HG03159 (cell line): ENCODE measurements around the gene XRCC6.
A peak's percentile ranks its signal among the peaks of the same experiment; 100 is the strongest.
"Not testable (repeated sequence)": the region's sequence is repeated elsewhere in the genome, so short reads cannot be mapped to it uniquely, and the experiment has no call there.

Experiments
- ATAC-seq: cut with Tn5 transposase; IDR thresholded peaks from one replicate; pipeline ENCODE4 v1.9.1; 2021; ENCODE audit warnings: mild to moderate bottlenecking, moderate library complexity; ENCODE audit not compliant: unreplicated experiment

The XRCC6 gene

DNA sequence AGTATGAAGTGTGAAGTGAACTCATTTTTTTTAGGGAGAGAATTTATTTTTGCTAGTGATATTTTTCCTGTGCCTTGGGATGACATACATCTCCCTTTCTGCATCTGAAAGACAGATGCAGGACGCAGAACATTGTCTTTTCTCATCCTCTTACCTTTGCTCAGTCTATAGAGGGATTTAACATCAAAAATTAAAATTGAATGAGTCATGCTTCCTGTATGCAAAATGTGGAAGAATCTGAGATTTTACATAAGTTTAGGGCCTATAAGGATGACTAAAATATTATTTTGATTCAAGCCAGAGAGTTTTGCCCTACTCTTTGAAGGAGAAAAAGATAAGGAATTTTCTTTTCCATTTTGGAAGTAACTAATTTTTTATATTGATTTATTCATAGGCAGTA lies 27.3 kb downstream of the XRCC6 start:
- no peak for ATAC-seq

DNA sequence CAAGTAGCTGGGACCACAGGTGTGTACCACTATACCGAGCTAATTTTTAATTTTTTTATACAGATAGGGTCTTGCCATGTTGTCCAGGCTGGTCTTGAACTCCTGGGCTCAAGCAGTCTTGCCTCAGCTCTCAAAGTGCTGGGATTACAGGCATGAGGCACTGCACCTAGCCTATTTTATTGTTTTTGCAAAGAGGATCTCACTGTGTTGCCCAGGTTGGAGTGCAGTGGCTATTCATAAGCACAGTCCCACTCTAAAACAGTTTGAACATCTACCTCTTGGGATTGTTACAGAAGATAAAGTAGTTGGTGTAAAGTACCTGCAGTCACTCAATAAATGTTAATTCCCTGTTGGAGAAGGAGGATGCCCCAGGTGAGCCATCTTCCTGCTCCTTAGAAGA lies 29.1 kb downstream of the XRCC6 start:
- no peak for ATAC-seq

DNA sequence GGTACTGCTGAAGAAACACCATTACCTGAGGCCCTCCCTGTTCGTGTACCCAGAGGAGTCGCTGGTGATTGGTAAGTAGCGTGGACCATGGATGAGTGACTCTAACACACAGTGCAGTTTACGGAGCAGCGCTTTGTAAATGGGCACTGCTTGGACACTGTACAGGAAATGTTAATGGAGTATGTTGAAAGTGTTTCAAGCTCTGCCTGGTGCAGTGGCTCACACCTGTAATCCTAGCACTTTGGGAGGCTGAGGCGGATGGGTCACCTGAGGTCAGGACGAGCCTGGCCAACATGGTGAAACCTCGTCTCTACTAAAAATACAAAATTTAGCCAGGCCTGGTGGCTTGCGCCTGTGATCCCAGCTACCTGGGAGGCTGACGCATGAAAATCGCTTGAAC lies 29.7 kb downstream of the XRCC6 start:
- no peak for ATAC-seq

DNA sequence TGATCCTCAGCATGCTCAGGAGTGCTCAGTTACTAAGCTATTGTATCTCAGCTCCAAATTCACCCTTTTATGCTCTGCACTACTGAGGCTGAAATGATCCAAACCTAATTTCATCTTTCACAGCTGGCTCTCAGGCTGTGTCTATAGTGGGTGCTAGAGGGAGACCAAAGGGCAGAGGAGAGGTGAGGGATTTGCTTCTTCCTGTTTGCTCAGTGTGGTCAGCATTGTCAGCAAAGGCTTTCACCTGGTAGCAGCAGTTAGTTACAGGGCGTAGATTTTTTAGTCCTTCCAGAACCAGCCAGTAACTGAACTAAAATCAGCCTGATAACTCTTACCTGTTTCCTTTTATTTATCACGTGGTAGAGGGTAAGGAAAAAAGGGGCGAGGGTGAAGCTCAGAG lies 33.2 kb downstream of the XRCC6 start:
- no peak for ATAC-seq

GRCh38 chr22:41656556-41656955 lies 35.5 kb downstream of the XRCC6 start:
- no peak for ATAC-seq

DNA sequence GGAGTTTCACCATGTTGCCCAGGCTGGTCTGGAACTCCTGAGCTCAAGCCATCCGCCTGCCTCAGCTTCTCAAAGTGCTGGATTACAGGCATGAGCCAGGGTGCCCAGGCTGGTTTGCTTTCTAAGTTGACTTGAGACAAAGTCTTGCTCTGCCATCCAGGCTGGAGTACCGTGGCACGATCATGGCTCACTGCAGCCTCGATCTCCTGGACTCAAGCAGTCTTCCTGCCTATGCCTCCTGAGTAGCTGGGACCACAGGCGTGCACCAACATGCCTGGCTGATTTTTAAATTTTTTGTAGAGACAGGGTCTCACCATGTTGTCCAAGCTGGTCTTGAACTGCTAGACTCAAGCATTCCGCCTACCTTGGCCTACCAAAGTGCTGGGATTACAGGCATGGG lies 36.6 kb downstream of the XRCC6 start:
- ATAC-seq = no peak

GRCh38 chr22:41658869-41659268 lies 37.8 kb downstream of the XRCC6 start:
- no peak for ATAC-seq

DNA sequence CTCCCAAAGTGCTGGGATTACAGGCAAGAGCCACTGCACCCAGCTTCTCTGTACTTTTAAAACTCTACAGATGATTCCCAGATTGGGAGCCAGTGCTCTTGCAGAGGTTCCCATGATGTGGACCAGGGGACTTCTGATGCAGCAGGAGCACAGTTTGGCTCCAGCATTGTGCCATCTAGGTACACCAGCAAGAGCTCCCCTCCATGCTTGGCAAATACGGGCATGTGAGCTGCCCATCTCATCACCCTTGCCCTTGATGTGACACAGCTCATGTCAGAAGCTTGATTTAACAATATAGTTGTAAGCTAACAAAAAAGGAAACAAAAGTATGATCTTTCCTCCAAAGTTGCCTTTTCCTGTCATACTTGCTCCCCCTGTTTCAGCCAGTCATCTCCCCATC lies 38.8 kb downstream of the XRCC6 start:
- no peak for ATAC-seq

DNA sequence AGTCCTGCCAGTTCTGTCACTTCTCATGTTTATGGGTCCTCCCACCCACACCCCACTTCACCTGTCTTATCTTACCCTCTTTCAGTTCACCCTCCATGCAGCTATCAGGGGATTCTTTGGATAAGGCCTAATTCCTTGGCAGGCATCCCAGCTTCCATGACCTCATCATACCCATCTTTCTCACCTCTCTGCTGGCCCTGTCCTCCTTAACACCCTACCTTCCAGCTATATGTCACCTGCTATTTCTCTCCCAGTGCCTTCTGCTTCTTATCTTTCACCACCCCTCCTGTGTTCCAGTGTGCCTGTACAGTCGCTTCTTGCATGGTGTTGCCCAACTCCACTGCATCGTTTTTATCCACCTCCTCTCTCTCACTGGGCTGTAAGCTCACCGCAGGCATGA lies 39.3 kb downstream of the XRCC6 start:
- ATAC-seq = no peak

DNA sequence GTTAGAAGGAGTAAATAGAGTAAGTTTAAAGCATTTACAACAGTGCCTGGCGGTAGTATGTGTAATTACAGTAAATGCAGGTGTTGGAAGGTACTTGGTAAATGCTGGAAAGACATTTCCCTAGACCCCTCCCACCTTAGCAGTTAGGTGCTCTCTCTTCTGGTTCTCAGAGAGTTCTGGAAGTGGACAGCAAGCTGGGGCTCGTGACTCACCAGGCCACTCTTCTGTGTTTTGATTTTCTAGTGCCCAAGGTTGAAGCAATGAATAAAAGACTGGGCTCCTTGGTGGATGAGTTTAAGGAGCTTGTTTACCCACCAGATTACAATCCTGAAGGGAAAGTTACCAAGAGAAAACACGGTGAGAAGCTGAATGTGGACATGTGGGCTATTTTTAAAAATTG lies 40.0 kb downstream of the XRCC6 start:
- ATAC-seq = no peak

DNA sequence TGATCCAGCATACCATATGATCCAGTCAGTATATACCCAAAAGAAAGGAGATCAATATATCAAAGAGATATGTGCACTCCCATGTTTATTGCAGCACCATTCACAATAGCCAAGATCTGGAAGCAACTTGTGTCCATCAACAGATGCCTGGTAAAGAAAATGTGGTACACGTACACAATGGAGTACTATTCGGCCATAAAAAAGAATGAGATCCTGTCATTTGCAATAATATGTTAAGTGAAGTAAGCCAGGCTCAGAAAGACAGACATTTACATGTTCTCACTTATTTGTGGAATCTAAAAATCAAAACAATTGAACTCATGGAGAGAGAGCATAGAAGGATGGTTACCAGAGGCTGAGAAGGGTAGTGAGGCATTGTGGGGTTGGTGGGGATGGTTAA lies 40.6 kb downstream of the XRCC6 start:
- no peak for ATAC-seq

GRCh38 chr22:41663594-41663993 lies 42.5 kb downstream of the XRCC6 start:
- not testable (repeated sequence) for ATAC-seq

- ATAC-seq = no peak
These were observed 43.4 kb downstream of the XRCC6 start for GRCh38 chr22:41664490-41664889.

DNA sequence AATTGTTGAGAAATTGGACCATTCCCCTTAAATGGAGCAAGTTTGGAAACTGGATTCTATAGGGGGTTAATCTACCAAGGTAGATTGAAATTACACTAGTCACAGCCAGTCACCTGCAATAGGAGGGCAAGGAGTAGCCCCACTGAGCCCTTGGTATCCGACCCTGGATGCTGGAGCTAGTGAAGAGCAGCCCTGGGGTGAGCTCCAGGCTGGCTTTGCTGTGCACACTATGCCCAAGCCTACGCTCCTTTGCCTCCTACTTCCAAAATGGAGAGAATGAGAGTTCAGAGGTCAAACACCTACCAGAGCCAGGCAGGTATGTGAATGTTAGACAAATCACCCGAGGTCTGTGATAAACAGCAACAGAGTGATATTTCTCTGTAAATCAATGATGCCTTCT lies 43.9 kb downstream of the XRCC6 start:
- no peak for ATAC-seq

- ATAC-seq = no peak
These were observed 48.1 kb downstream of the XRCC6 start for GRCh38 chr22:41668971-41669911.

DNA sequence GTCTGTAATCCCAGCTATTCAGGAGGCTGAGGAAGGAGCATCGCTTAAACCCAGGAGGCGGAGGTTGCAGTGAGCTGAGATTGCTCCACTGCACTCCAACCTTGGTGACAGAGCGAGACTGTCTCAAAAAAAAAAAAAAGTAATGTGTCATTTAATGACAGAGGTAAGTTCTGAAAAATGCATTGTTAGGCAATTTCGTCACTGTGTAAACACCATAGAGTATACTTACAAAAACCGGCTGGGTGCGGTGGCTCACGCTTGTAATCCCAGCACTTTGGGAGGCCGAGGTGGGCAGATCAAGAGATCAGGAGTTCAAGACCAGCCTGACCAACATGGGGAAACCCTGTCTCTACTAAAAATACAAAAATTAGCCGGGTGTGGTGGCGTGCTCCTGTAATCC lies 51.0 kb downstream of the XRCC6 start:
- not testable (repeated sequence) for ATAC-seq

DNA sequence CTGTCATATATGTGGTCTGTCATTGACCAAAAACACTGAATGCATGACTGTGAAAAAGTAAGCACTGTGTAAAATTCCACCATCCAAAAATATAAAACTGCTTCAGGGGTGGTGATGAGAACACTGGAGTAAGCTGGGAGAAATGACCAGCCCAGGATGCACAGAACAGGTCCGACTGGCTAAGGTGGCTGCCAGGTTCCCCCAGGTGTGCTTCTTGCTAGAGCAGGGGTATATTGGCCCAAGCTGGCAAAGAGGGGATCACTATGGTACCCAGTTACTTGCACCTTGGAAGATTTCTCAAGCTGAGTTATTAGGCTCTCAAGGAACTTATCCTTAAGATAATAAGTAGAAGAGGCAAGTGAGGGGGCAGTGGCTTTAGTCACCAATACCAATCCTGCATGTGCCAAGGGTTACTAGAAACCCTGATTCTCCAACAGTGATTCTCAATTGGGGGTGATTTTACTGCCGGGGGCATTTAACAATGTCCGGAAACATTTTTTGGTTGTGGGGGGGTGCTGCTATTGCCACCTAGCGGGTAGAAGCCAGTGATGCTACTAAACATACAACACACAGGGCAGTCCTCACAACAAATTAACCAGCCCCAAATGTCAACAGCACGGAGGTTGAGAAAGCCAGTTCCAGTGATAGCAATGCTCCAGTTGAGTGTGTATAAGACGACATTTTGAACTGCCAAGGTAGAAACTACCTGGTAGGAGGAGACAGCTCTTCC lies 51.9 kb downstream of the XRCC6 start:
- no peak for ATAC-seq

DNA sequence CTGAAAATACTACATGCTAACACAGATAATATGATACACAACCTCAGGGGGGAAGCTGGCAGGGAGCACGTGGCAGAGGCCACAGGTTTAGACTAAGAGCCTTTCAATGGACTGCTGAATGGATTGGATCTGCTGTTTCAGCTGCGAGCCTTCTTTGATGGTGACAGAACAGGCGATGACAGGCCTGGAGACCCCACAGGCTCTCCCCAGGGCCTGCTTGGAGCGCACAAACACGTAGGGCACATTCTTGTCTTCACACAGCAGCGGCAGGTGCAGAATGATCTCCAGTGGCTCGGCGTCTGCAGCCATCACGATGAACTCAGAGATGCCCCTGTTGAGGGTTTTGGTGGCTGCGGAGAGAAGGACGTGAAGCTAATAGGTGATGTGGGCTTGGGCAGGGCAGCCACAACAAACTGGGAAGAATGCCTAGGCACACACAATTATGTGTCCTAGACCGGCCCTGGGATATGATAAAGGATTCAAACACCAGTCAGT lies 53.8 kb downstream of the XRCC6 start:
- ATAC-seq = no peak

GRCh38 chr22:41676134-41676533 lies 55.0 kb downstream of the XRCC6 start:
- ATAC-seq = no peak

DNA sequence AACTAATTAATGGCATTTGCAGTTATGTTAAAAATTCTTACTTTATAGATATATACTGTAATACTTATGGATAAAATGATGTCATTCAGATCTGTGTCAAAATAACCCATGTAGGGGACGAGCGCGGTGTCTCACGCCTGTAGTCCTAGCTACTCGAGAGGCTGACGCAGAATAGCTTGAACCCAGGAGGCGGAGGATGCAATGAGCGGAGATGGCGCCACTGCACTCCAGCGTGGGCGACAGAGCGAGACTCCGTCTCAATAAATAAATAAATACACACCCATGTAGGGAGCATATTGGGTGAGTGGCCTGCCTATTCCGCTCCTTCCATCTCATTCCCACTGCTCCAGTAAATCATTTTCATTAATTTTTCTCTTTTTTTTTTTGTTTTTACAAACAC lies 60.5 kb downstream of the XRCC6 start:
- ATAC-seq = no peak

DNA sequence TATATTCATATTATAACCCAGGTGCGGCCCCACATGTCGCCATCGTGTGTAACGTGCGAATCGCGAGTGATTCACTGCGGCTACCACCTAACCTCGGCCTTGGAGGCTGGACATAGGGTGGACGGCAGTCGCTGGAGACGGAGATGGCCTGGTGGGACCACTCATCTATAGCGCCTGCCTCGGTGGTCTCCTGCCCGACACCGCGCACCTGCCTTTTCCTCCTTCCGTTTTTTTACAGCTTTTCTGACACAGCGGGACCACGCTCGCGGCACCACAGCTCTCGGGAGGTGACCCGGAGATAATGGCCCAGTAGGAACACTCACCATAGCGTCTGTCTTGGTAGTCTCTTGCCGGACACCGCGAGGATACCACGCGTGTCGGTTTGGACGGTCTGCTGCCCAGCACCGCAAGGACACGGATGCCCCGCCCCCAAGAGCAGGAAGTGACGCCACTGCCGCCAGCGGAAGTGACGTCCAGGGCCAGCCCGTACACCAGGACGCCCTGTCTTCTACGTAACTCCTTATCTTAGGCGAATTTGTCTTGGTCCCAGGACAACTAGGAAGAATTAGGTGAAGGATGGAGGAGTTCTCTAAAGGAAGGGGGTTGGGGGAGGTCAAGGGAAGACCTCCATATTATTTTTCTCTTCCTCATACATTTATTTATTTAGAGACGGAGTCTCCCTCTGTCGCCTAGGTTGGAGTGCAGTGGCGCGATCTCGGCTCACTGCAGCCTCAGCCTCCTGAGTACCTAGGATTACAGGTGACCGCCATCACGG lies 61.1 kb downstream of the XRCC6 start:
- peak; percentile 56 for ATAC-seq
